Right lobe of liver (tissue), 6 donors: ENCODE measurements around the gene SLC8A1. TPM values are rescaled to one million over a fixed set of nuclear protein-coding genes. Genes with fewer than 3 reads are reported as not detected.

Experiments
- ATAC-seq, 4 donors: fragments of 200-7000 bp; cut with Tn5 transposase; one replicate each; pipeline ENCODE4 v1.9.1; 2020; ENCODE audit warnings: mild to moderate bottlenecking in 4 of 4, moderate library complexity in 4 of 4
- DNase-seq, 3 donors: peaks; one replicate each; pipeline ENCODE4 v3.0.0-alpha.2; 2020
- H3K27ac ChIP-seq, 3 donors: fragments of 200-600 bp; one replicate each; pipeline ENCODE4 v1.8.0; 2022
- H3K27me3 ChIP-seq, 2 donors: fragments of 200-600 bp; one replicate each; pipeline ENCODE4 v1.8.0; 2022
- H3K36me3 ChIP-seq, 4 donors: fragments of 200-600 bp; sonication (generic) in 1 of 4; one replicate each; pipeline versions ENCODE4 v1.5.1 to v1.8.0; 2017 to 2022; ENCODE audit warnings: control low read depth in 1 of 4
- H3K4me1 ChIP-seq, 4 donors: fragments of 200-600 bp; sonication (generic) in 1 of 4; one replicate each; pipeline versions ENCODE4 v1.5.1 to v1.8.0; 2017 to 2022; ENCODE audit warnings: control low read depth in 1 of 4
- H3K4me3 ChIP-seq, 3 donors: fragments of 200-600 bp; one replicate each; pipeline ENCODE4 v1.8.0; 2022
- H3K9me3 ChIP-seq, 4 donors: fragments of 200-600 bp; sonication (generic) in 1 of 4; one replicate each; pipeline versions ENCODE4 v1.5.1 to v1.8.0; 2017 to 2022; ENCODE audit warnings: control low read depth in 1 of 4
- POLR2A ChIP-seq: fragments of 450-650 bp; IDR thresholded peaks from one replicate; pipeline ENCODE4 v1.6.1; 2017; ENCODE audit warnings: antibody characterized with exemption, mild to moderate bottlenecking
- WGBS: methylation state at CpG from one replicate; pipeline ENCODE4 v1.1.6; 2018; ENCODE audit warnings: low coverage, low lambda C conversion rate; ENCODE audit not compliant: insufficient coverage; ENCODE audit errors: missing lambda C conversion rate; 5-methylcytosine and 5-hydroxymethylcytosine counted together
- intact Hi-C, 2 donors: fragments of 100-400 bp; cut with DNase I; formaldehyde crosslinking; loops; one replicate each; pipeline versions ENCODE4 v1.11.2 to v1.14.1; 2022
- total RNA-seq, 6 experiments: library from RNA; depleted of rRNA in 2 of 6; stranded (reverse); fragments of >200 nt in 2 of 6; fragmentation: NEBNext Ultra II Directional in 3 of 6; extraction: Animal tissue kit (Norgen Biotek cat#: 25700) in 3 of 6; gene quantifications; one replicate each; pipeline versions ENCODE4 v1.1.0 to v1.2.4, GENCODE V29; 2016 to 2023
- TF ChIP-seq, protein P1 (sequence below), 4 donors: fragments of 200-600 bp in 3 of 4; fragments of 450-650 bp in 1 of 4; IDR thresholded peaks; one replicate each; pipeline versions ENCODE4 v1.5.1 to v1.8.0; 2016 to 2022; ENCODE audit warnings: antibody characterized with exemption in 4 of 4, mild to moderate bottlenecking in 2 of 4
- donor health status: DM: no; HTN: yes; CAD: no.
- donor health status: DM: no; HTN: no; CAD: no.
- donor health status: DM: no; HTN: no; CAD: no.
- donor health status: DM: no; HTN: yes; CAD: no.
- donor health status: DM: no; HTN: yes; CAD: no.

Gene SLC8A1
- total RNA-seq, 6 experiments from 2014 or later = 3.3 to 12.1 (median 4.9) TPM

DNA sequence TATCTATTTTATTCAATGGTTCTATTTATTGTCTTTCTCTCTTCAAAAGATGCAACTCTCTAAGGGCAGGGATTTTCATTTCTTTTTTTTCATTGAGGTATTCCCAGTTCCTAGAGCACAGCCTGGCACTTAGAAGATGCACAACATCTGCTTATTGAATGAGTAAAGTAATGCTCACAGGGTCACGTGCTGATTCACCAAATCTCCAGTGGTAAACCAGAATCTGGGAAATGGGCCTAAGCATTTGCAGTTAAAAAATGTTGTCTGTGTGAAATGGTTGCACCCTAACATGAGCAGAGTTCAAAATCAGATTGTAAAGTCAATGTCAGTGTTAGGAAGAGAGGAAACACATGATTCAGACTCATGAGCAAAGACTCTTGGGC is 15.8 kb downstream of the SLC8A1 start:
- H3K36me3 ChIP-seq = no peaks in the 10 kb centered on the region
- no peaks in the 10 kb centered on the region for H3K9me3 ChIP-seq
- 25% methylated on average over 1 of the region's 1 CpG for WGBS
- no peaks in the 10 kb centered on the region for H3K4me1 ChIP-seq
- ATAC-seq (no peak), DNase-seq (no peak)
- intact Hi-C loops = no loop called here
- no peak overlapping the region for H3K27ac ChIP-seq
- TF ChIP-seq POLR2A = no peak
- TF ChIP-seq, protein P1, sequence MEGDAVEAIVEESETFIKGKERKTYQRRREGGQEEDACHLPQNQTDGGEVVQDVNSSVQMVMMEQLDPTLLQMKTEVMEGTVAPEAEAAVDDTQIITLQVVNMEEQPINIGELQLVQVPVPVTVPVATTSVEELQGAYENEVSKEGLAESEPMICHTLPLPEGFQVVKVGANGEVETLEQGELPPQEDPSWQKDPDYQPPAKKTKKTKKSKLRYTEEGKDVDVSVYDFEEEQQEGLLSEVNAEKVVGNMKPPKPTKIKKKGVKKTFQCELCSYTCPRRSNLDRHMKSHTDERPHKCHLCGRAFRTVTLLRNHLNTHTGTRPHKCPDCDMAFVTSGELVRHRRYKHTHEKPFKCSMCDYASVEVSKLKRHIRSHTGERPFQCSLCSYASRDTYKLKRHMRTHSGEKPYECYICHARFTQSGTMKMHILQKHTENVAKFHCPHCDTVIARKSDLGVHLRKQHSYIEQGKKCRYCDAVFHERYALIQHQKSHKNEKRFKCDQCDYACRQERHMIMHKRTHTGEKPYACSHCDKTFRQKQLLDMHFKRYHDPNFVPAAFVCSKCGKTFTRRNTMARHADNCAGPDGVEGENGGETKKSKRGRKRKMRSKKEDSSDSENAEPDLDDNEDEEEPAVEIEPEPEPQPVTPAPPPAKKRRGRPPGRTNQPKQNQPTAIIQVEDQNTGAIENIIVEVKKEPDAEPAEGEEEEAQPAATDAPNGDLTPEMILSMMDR (IDR thresholded peaks at IDR 0.05) = no peak
- H3K4me3 ChIP-seq = no peak overlapping the region
- H3K27me3 ChIP-seq = no peaks in the 10 kb centered on the region

GRCh38 chr2:40435426-40436092 is 16.3 kb downstream of the SLC8A1 start:
- no peaks in the 10 kb centered on the region for H3K4me1 ChIP-seq
- H3K27me3 ChIP-seq = no peaks in the 10 kb centered on the region
- intact Hi-C loops = no loop called here
- no peak for DNase-seq
- TF ChIP-seq, protein P1 (IDR thresholded peaks at IDR 0.05) = no peak
- no peak for TF ChIP-seq POLR2A
- WGBS = 30% methylated on average over 9 of the region's 9 CpGs
- no peaks in the 10 kb centered on the region for H3K9me3 ChIP-seq
- H3K4me3 ChIP-seq = no peak overlapping the region
- peak in 1 of 4 donors; percentile 20 for ATAC-seq
- H3K36me3 ChIP-seq = no peaks in the 10 kb centered on the region
- H3K27ac ChIP-seq = no peak overlapping the region

DNA sequence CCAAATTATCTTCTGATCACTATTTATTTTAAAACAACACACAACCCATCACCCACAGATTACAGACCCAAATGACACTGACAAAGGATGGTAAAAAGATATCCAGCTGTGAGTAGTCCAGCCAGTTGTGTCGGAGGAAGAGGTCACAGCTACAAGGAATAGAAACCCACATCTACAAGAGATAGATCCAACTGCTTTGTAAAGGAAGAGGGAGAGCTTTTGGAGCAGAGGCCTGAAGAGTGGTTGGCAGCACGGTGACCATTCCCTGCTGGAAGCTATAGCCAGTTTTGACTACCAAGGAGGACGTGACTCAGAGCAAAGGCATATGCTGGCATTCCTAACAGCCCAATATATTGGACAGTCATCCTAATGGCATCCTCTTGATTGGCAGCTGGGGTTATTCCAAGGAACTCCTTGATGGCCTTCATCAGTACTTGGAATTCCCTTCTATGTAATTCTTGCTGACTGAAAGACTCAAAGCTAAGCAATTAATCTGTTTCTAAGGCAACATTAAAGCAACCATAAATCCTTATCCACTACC is 17.1 kb downstream of the SLC8A1 start:
- Histone ChIP-seq H3K4me1 (no peaks in the 10 kb centered on the region), H3K4me3 (no peak overlapping the region), H3K27me3 (no peaks in the 10 kb centered on the region), H3K9me3 (no peaks in the 10 kb centered on the region), H3K27ac (no peak overlapping the region), H3K36me3 (no peaks in the 10 kb centered on the region)
- whole genome bisulfite sequencing = 61% methylated on average over 2 of the region's 3 CpGs
- TF ChIP-seq POLR2A = no peak
- TF ChIP-seq, protein P1 (IDR thresholded peaks at IDR 0.05) = no peak
- DNase-seq (no peak), ATAC-seq (no peak)
- intact Hi-C loops = no loop called here

GRCh38 chr2:40433736-40434135 is 18.2 kb downstream of the SLC8A1 start:
- no peak for DNase-seq
- TF ChIP-seq POLR2A = no peak
- TF ChIP-seq, protein P1 (IDR thresholded peaks at IDR 0.05) = no peak
- Histone ChIP-seq H3K36me3 (no peaks in the 10 kb centered on the region), H3K27me3 (no peaks in the 10 kb centered on the region), H3K4me3 (no peak overlapping the region), H3K9me3 (no peaks in the 10 kb centered on the region), H3K4me1 (no peaks in the 10 kb centered on the region), H3K27ac (no peak overlapping the region)
- whole genome bisulfite sequencing = 33% methylated on average over 1 of the region's 1 CpG
- intact Hi-C loops = no loop called here
- no peak for ATAC-seq
